ENCODE measurements around the gene ZNF362.
"Not testable (repeated sequence)": the region's sequence is repeated elsewhere in the genome, so short reads cannot be mapped to it uniquely, and the experiment has no call there.

The ZNF362 gene

GRCh38 chr1:33289858-33290154, 33.5 kb downstream of the ZNF362 start:
- Histone ChIP-seq H2AFZ (ENCODE audit: insufficient read depth, low read length, poor library complexity) (no peak overlapping the region), H3K18ac (ENCODE audit: low read length) (no peak overlapping the region), H3K79me1 (ENCODE audit: low read length) (no peaks in the 10 kb centered on the region), H4K12ac (ENCODE audit: low read depth, low read length) (no peak overlapping the region), H3K9ac (ENCODE audit: low read length) (no peak overlapping the region), H4K91ac (ENCODE audit: low read depth, low read length) (no peak overlapping the region), H3K27me3 (ENCODE audit: insufficient read depth, low read length) (no peaks in the 10 kb centered on the region), H3K4me1 (ENCODE audit: control insufficient read depth in 1 of 2, insufficient read depth in 2 of 2, low read length in 2 of 2) (no peaks in the 10 kb centered on the region), H2BK120ac (ENCODE audit: insufficient read depth, low read length, poor library complexity) (no peak overlapping the region), H3K79me2 (ENCODE audit: control insufficient read depth, insufficient read depth, low read length, poor library complexity) (no peaks in the 10 kb centered on the region), H4K8ac (ENCODE audit: low read depth, low read length) (no peak overlapping the region), H3K4me3 (ENCODE audit: low read depth, low read length) (no peak overlapping the region), H2BK12ac (ENCODE audit: low read length) (no peak overlapping the region), H3K9me3 (ENCODE audit: insufficient read depth, low read depth, low read length) (peaks cover 2% of the 10 kb centered on the region), H2AK5ac (ENCODE audit: low read length) (no peak overlapping the region), H3K14ac (ENCODE audit: low read length) (no peak overlapping the region), H2BK5ac (ENCODE audit: low read depth, low read length, poor library complexity) (no peak overlapping the region), H3K4me2 (ENCODE audit: low read length) (no peak overlapping the region), H3K36me3 (ENCODE audit: control insufficient read depth in 1 of 2, insufficient read depth in 2 of 2, low read length in 2 of 2) (peaks cover 37 to 42% of the 10 kb centered on the region in 2 experiments), H3K4ac (ENCODE audit: low read depth, low read length) (no peak overlapping the region), H3K27ac (ENCODE audit: low read depth, low read length) (no peak overlapping the region), H3K23ac (ENCODE audit: low read length) (no peak overlapping the region)
- no CpG with 5 or more reads among the region's 3 CpGs for WGBS (ENCODE audit: extremely low coverage, insufficient coverage, insufficient read length)
- DNase-seq: no peak

GRCh38 chr1:33290615-33291014, 34.3 kb downstream of the ZNF362 start:
- H3K18ac ChIP-seq (ENCODE audit: low read length); H2BK12ac ChIP-seq (ENCODE audit: low read length); H3K79me2 ChIP-seq (ENCODE audit: control insufficient read depth, insufficient read depth, low read length, poor library complexity); H4K91ac ChIP-seq (ENCODE audit: low read depth, low read length); H4K12ac ChIP-seq (ENCODE audit: low read depth, low read length); H3K4me2 ChIP-seq (ENCODE audit: low read length); H3K79me1 ChIP-seq (ENCODE audit: low read length); H3K23ac ChIP-seq (ENCODE audit: low read length); H2AFZ ChIP-seq (ENCODE audit: insufficient read depth, low read length, poor library complexity); H2BK120ac ChIP-seq (ENCODE audit: insufficient read depth, low read length, poor library complexity); DNase-seq; H3K4ac ChIP-seq (ENCODE audit: low read depth, low read length); H3K27ac ChIP-seq (ENCODE audit: low read depth, low read length); H3K4me1 ChIP-seq (ENCODE audit: control insufficient read depth in 1 of 2, insufficient read depth in 2 of 2, low read length in 2 of 2); H2BK5ac ChIP-seq (ENCODE audit: low read depth, low read length, poor library complexity); H3K27me3 ChIP-seq (ENCODE audit: insufficient read depth, low read length); H4K8ac ChIP-seq (ENCODE audit: low read depth, low read length); H3K4me3 ChIP-seq (ENCODE audit: low read depth, low read length); H3K14ac ChIP-seq (ENCODE audit: low read length); H3K9ac ChIP-seq (ENCODE audit: low read length); H3K9me3 ChIP-seq (ENCODE audit: insufficient read depth, low read depth, low read length); H2AK5ac ChIP-seq (ENCODE audit: low read length): not testable (repeated sequence)
- peaks cover 38 to 45% of the 10 kb centered on the region in 2 experiments for H3K36me3 ChIP-seq (ENCODE audit: control insufficient read depth in 1 of 2, insufficient read depth in 2 of 2, low read length in 2 of 2)
- WGBS (ENCODE audit: extremely low coverage, insufficient coverage, insufficient read length): no CpG with 5 or more reads among the region's 2 CpGs

- H3K18ac ChIP-seq (ENCODE audit: low read length): no peak overlapping the region
- H4K8ac ChIP-seq (ENCODE audit: low read depth, low read length): no peak overlapping the region
- no peak overlapping the region for H3K4ac ChIP-seq (ENCODE audit: low read depth, low read length)
- peaks cover 2% of the 10 kb centered on the region for H3K9me3 ChIP-seq (ENCODE audit: insufficient read depth, low read depth, low read length)
- H3K4me2 ChIP-seq (ENCODE audit: low read length): no peak overlapping the region
- no peaks in the 10 kb centered on the region for H3K4me1 ChIP-seq (ENCODE audit: control insufficient read depth in 1 of 2, insufficient read depth in 2 of 2, low read length in 2 of 2)
- no peaks in the 10 kb centered on the region for H3K27me3 ChIP-seq (ENCODE audit: insufficient read depth, low read length)
- no peak overlapping the region for H3K4me3 ChIP-seq (ENCODE audit: low read depth, low read length)
- H2BK12ac ChIP-seq (ENCODE audit: low read length): no peak overlapping the region
- no peak overlapping the region for H2BK120ac ChIP-seq (ENCODE audit: insufficient read depth, low read length, poor library complexity)
- WGBS (ENCODE audit: extremely low coverage, insufficient coverage, insufficient read length): no CpG with 5 or more reads among the region's 13 CpGs
- H3K23ac ChIP-seq (ENCODE audit: low read length): no peak overlapping the region
- H3K27ac ChIP-seq (ENCODE audit: low read depth, low read length): no peak overlapping the region
- no peaks in the 10 kb centered on the region for H3K79me2 ChIP-seq (ENCODE audit: control insufficient read depth, insufficient read depth, low read length, poor library complexity)
- H4K12ac ChIP-seq (ENCODE audit: low read depth, low read length): no peak overlapping the region
- no peak overlapping the region for H3K14ac ChIP-seq (ENCODE audit: low read length)
- no peaks in the 10 kb centered on the region for H3K79me1 ChIP-seq (ENCODE audit: low read length)
- H3K36me3 ChIP-seq (ENCODE audit: control insufficient read depth in 1 of 2, insufficient read depth in 2 of 2, low read length in 2 of 2): peaks cover 47 to 58% of the 10 kb centered on the region in 2 experiments
- H3K9ac ChIP-seq (ENCODE audit: low read length): no peak overlapping the region
- no peak overlapping the region for H4K91ac ChIP-seq (ENCODE audit: low read depth, low read length)
- H2BK5ac ChIP-seq (ENCODE audit: low read depth, low read length, poor library complexity): no peak overlapping the region
- no peak for DNase-seq
- no peak overlapping the region for H2AK5ac ChIP-seq (ENCODE audit: low read length)
- H2AFZ ChIP-seq (ENCODE audit: insufficient read depth, low read length, poor library complexity): no peak overlapping the region
These were observed 36.5 kb downstream of the ZNF362 start for GRCh38 chr1:33292726-33293340.

GRCh38 chr1:33294071-33295010, 38.0 kb downstream of the ZNF362 start:
- no peak overlapping the region for H3K4me2 ChIP-seq (ENCODE audit: low read length)
- H3K18ac ChIP-seq (ENCODE audit: low read length): no peak overlapping the region
- H3K9me3 ChIP-seq (ENCODE audit: insufficient read depth, low read depth, low read length): no peaks in the 10 kb centered on the region
- H3K4me3 ChIP-seq (ENCODE audit: low read depth, low read length): no peak overlapping the region
- no peak overlapping the region for H3K4ac ChIP-seq (ENCODE audit: low read depth, low read length)
- H4K8ac ChIP-seq (ENCODE audit: low read depth, low read length): no peak overlapping the region
- H4K91ac ChIP-seq (ENCODE audit: low read depth, low read length): no peak overlapping the region
- no peak overlapping the region for H2BK120ac ChIP-seq (ENCODE audit: insufficient read depth, low read length, poor library complexity)
- H2AK5ac ChIP-seq (ENCODE audit: low read length): no peak overlapping the region
- H2BK12ac ChIP-seq (ENCODE audit: low read length): no peak overlapping the region
- DNase-seq: no peak
- H2BK5ac ChIP-seq (ENCODE audit: low read depth, low read length, poor library complexity): no peak overlapping the region
- no peaks in the 10 kb centered on the region for H3K27me3 ChIP-seq (ENCODE audit: insufficient read depth, low read length)
- WGBS (ENCODE audit: extremely low coverage, insufficient coverage, insufficient read length): no CpG with 5 or more reads among the region's 13 CpGs
- no peak overlapping the region for H3K23ac ChIP-seq (ENCODE audit: low read length)
- H3K79me2 ChIP-seq (ENCODE audit: control insufficient read depth, insufficient read depth, low read length, poor library complexity): no peaks in the 10 kb centered on the region
- H3K9ac ChIP-seq (ENCODE audit: low read length): no peak overlapping the region
- H2AFZ ChIP-seq (ENCODE audit: insufficient read depth, low read length, poor library complexity): no peak overlapping the region
- H3K36me3 ChIP-seq (ENCODE audit: control insufficient read depth in 1 of 2, insufficient read depth in 2 of 2, low read length in 2 of 2): peaks cover 49 to 60% of the 10 kb centered on the region in 2 experiments
- no peak overlapping the region for H3K27ac ChIP-seq (ENCODE audit: low read depth, low read length)
- no peak overlapping the region for H4K12ac ChIP-seq (ENCODE audit: low read depth, low read length)
- H3K79me1 ChIP-seq (ENCODE audit: low read length): no peaks in the 10 kb centered on the region
- no peaks in the 10 kb centered on the region for H3K4me1 ChIP-seq (ENCODE audit: control insufficient read depth in 1 of 2, insufficient read depth in 2 of 2, low read length in 2 of 2)
- H3K14ac ChIP-seq (ENCODE audit: low read length): no peak overlapping the region

Measured in trophoblast cell (in vitro differentiated cells and primary cell).